Panc1 (cell line): Measurements from ENCODE around the gene TMPRSS13.

Experiments
- POLR2AphosphoS5 ChIP-seq: IDR thresholded peaks from 2 replicates; pipeline ENCODE4 v1.6.1; 2012; ENCODE audit warnings: mild to moderate bottlenecking, low read depth, low read length, moderate library complexity
- SIN3A ChIP-seq: IDR thresholded peaks from 2 replicates; pipeline ENCODE4 v1.6.1; 2012; ENCODE audit warnings: low read depth, mild to moderate bottlenecking, low read length, moderate library complexity, borderline replicate concordance; ENCODE audit not compliant: insufficient read depth
- TF ChIP-seq, protein P1 (sequence below): fragments of 450-650 bp; IDR thresholded peaks from 2 replicates; pipeline ENCODE4 v1.5.1; 2017; ENCODE audit warnings: mild to moderate bottlenecking

- TF ChIP-seq, protein P1, sequence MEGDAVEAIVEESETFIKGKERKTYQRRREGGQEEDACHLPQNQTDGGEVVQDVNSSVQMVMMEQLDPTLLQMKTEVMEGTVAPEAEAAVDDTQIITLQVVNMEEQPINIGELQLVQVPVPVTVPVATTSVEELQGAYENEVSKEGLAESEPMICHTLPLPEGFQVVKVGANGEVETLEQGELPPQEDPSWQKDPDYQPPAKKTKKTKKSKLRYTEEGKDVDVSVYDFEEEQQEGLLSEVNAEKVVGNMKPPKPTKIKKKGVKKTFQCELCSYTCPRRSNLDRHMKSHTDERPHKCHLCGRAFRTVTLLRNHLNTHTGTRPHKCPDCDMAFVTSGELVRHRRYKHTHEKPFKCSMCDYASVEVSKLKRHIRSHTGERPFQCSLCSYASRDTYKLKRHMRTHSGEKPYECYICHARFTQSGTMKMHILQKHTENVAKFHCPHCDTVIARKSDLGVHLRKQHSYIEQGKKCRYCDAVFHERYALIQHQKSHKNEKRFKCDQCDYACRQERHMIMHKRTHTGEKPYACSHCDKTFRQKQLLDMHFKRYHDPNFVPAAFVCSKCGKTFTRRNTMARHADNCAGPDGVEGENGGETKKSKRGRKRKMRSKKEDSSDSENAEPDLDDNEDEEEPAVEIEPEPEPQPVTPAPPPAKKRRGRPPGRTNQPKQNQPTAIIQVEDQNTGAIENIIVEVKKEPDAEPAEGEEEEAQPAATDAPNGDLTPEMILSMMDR = no peak
- TF ChIP-seq POLR2AphosphoS5 (no peak), SIN3A (no peak)
Observed at GRCh38 chr11:117891362-117891761, 37.8 kb downstream of the TMPRSS13 start.
